Activated CD4-positive, alpha-beta T cell treated with anti-CD3 and anti-CD28 coated beads for 36 hours (primary cell): ENCODE data around the gene ZFHX3. TPM values are rescaled to one million over a fixed set of nuclear protein-coding genes. Genes with fewer than 3 reads are reported as not detected.

Source experiments
- ATAC-seq: fragments of 200-7000 bp; cut with Tn5 transposase; one replicate; pipeline ENCODE4 v1.10.0; 2021; ENCODE audit warnings: mild to moderate bottlenecking, moderate library complexity
- CTCF ChIA-PET: fragments of 350-600 bp; sonication (Branson Sonifier 250); formaldehyde crosslinking; loops from one replicate; lab custom pipeline; 2021; ENCODE audit warnings: antibody characterized with exemption; lab: Charles Lee
- POLR2A ChIA-PET: fragments of 350-600 bp; sonication (Branson Sonifier 250); formaldehyde crosslinking; loops from one replicate; lab custom pipeline; 2021; ENCODE audit warnings: antibody characterized with exemption, inconsistent platforms; lab: Charles Lee
- DNase-seq: peaks from one replicate; pipeline ENCODE4 v3.0.0-alpha.2; 2020
- H3K27ac Mint-ChIP-seq: one replicate; pipeline ENCODE4 v1.8.0; 2021; ENCODE audit warnings: mixed read lengths
- H3K27me3 Mint-ChIP-seq: one replicate; pipeline ENCODE4 v1.8.0; 2021; ENCODE audit warnings: mixed read lengths
- H3K36me3 Mint-ChIP-seq: one replicate; pipeline ENCODE4 v1.8.0; 2021; ENCODE audit warnings: low read depth, mixed read lengths
- H3K4me1 Mint-ChIP-seq: one replicate; pipeline ENCODE4 v1.8.0; 2021; ENCODE audit warnings: mixed read lengths
- H3K4me3 Mint-ChIP-seq: one replicate; pipeline ENCODE4 v1.8.0; 2021; ENCODE audit warnings: mild to moderate bottlenecking, moderate library complexity, mixed read lengths
- H3K9me3 Mint-ChIP-seq: one replicate; pipeline ENCODE4 v1.8.0; 2021; ENCODE audit warnings: low read depth, mixed read lengths
- intact Hi-C, 2 experiments: fragments of 100-400 bp; cut with DNase I in 1 of 2; cut with micrococcal nuclease in 1 of 2; formaldehyde crosslinking; loops; one replicate each; pipeline versions ENCODE4 v1.14.2 to v1.15.1; 2022 to 2024; cut with DNase I, micrococcal nuclease
- total RNA-seq, 2 experiments: library from RNA; stranded (reverse); gene quantifications; one replicate each; pipeline ENCODE4 v1.2.3, GENCODE V29; 2021

ZFHX3 gene
- total RNA-seq, 2 experiments from 2014 or later: 0.27 to 0.37 TPM

- intact Hi-C loops: no loop called here
- CTCF ChIA-PET: interaction anchor here (0.7 kb wide), 1 partner anchor 267 kb away, joined by 3 read pairs; no protein-coding TSS in a partner anchor
Observed at GRCh38 chr16:73022534-73022933, 25.4 kb downstream of the ZFHX3 start.

GRCh38 chr16:73021866-73022495, 25.9 kb downstream of the ZFHX3 start:
- H3K27ac Mint-ChIP-seq: no peak overlapping the region
- H3K27me3 Mint-ChIP-seq: no peaks in the 10 kb centered on the region
- POLR2A ChIA-PET: no interaction called here
- DNase-seq (no peak), ATAC-seq (no peak)
- H3K4me1 Mint-ChIP-seq: no peaks in the 10 kb centered on the region
- intact Hi-C loops: no loop called here
- no peaks in the 10 kb centered on the region for H3K36me3 Mint-ChIP-seq
- H3K4me3 Mint-ChIP-seq: no peak overlapping the region
- CTCF ChIA-PET: interaction anchor here (0.7 kb wide), 1 partner anchor 268 kb away, joined by 3 read pairs; no protein-coding TSS in a partner anchor
- H3K9me3 Mint-ChIP-seq: no peaks in the 10 kb centered on the region

More at GRCh38 chr16:73022534-73022933, 25.4 kb downstream of the ZFHX3 start:
- H3K4me3 Mint-ChIP-seq: no peak overlapping the region
- H3K9me3 Mint-ChIP-seq: no peaks in the 10 kb centered on the region
- DNase-seq: no peak
- no peaks in the 10 kb centered on the region for H3K27me3 Mint-ChIP-seq
- H3K36me3 Mint-ChIP-seq: no peaks in the 10 kb centered on the region
- H3K4me1 Mint-ChIP-seq: no peaks in the 10 kb centered on the region
- no peak overlapping the region for H3K27ac Mint-ChIP-seq
- no peak for ATAC-seq
- POLR2A ChIA-PET: no interaction called here

- Mint-ChIP-seq H3K27me3 (no peaks in the 10 kb centered on the region), H3K27ac (no peak overlapping the region), H3K4me1 (no peaks in the 10 kb centered on the region), H3K9me3 (no peaks in the 10 kb centered on the region), H3K36me3 (no peaks in the 10 kb centered on the region), H3K4me3 (no peak overlapping the region)
- POLR2A ChIA-PET: no interaction called here
- CTCF ChIA-PET: no interaction called here
- DNase-seq (no peak), ATAC-seq (no peak)
- intact Hi-C loops: no loop called here
Observed at GRCh38 chr16:73020409-73020884, 27.5 kb downstream of the ZFHX3 start.

- ATAC-seq (no peak), DNase-seq (no peak)
- no peaks in the 10 kb centered on the region for H3K4me1 Mint-ChIP-seq
- intact Hi-C loops: no loop called here
- no peak overlapping the region for H3K27ac Mint-ChIP-seq
- H3K36me3 Mint-ChIP-seq: no peaks in the 10 kb centered on the region
- ChIA-PET CTCF (no interaction called here), POLR2A (no interaction called here)
- no peaks in the 10 kb centered on the region for H3K9me3 Mint-ChIP-seq
- no peaks in the 10 kb centered on the region for H3K27me3 Mint-ChIP-seq
- no peak overlapping the region for H3K4me3 Mint-ChIP-seq
Observed at GRCh38 chr16:73019457-73020362, 28.2 kb downstream of the ZFHX3 start.

GRCh38 chr16:73018821-73019456, 29.0 kb downstream of the ZFHX3 start:
- POLR2A ChIA-PET: no interaction called here
- H3K27ac Mint-ChIP-seq: no peak overlapping the region
- no peaks in the 10 kb centered on the region for H3K9me3 Mint-ChIP-seq
- intact Hi-C loops: no loop called here
- CTCF ChIA-PET: no interaction called here
- H3K36me3 Mint-ChIP-seq: no peaks in the 10 kb centered on the region
- ATAC-seq: no peak
- DNase-seq: no peak
- H3K27me3 Mint-ChIP-seq: no peaks in the 10 kb centered on the region
- H3K4me3 Mint-ChIP-seq: no peak overlapping the region
- no peaks in the 10 kb centered on the region for H3K4me1 Mint-ChIP-seq

- Mint-ChIP-seq H3K27ac (no peak overlapping the region), H3K36me3 (no peaks in the 10 kb centered on the region), H3K4me3 (no peak overlapping the region), H3K4me1 (no peaks in the 10 kb centered on the region), H3K27me3 (no peaks in the 10 kb centered on the region), H3K9me3 (no peaks in the 10 kb centered on the region)
- DNase-seq (no peak), ATAC-seq (no peak)
- ChIA-PET POLR2A (no interaction called here), CTCF (no interaction called here)
- intact Hi-C loops: no loop called here
Observed at GRCh38 chr16:73017321-73017720, 30.6 kb downstream of the ZFHX3 start.

- Mint-ChIP-seq H3K36me3 (no peaks in the 10 kb centered on the region), H3K4me1 (no peaks in the 10 kb centered on the region), H3K4me3 (no peak overlapping the region), H3K27me3 (no peaks in the 10 kb centered on the region), H3K9me3 (no peaks in the 10 kb centered on the region), H3K27ac (no peak overlapping the region)
- DNase-seq (no peak), ATAC-seq (no peak)
- intact Hi-C loops: no loop called here
- CTCF ChIA-PET: no interaction called here
- POLR2A ChIA-PET: no interaction called here
Observed at GRCh38 chr16:73016488-73016830, 31.5 kb downstream of the ZFHX3 start.

- DNase-seq (no peak), ATAC-seq (no peak)
- no peaks in the 10 kb centered on the region for H3K36me3 Mint-ChIP-seq
- no peaks in the 10 kb centered on the region for H3K27me3 Mint-ChIP-seq
- ChIA-PET CTCF (no interaction called here), POLR2A (no interaction called here)
- no peaks in the 10 kb centered on the region for H3K9me3 Mint-ChIP-seq
- H3K4me3 Mint-ChIP-seq: no peak overlapping the region
- no peaks in the 10 kb centered on the region for H3K4me1 Mint-ChIP-seq
- H3K27ac Mint-ChIP-seq: no peak overlapping the region
- intact Hi-C loops: no loop called here
Observed at GRCh38 chr16:73015612-73016487, 32.1 kb downstream of the ZFHX3 start.

- no peaks in the 10 kb centered on the region for H3K27me3 Mint-ChIP-seq
- DNase-seq (no peak), ATAC-seq (no peak)
- ChIA-PET CTCF (no interaction called here), POLR2A (interaction anchor here (0.5 kb wide), 1 partner anchor 9 kb away, joined by 4 read pairs; no protein-coding TSS in a partner anchor)
- intact Hi-C loops: no loop called here
- H3K4me3 Mint-ChIP-seq: no peak overlapping the region
- H3K27ac Mint-ChIP-seq: no peak overlapping the region
- H3K36me3 Mint-ChIP-seq: no peaks in the 10 kb centered on the region
- H3K4me1 Mint-ChIP-seq: no peaks in the 10 kb centered on the region
- H3K9me3 Mint-ChIP-seq: no peaks in the 10 kb centered on the region
Observed at GRCh38 chr16:73014768-73015167, 33.2 kb downstream of the ZFHX3 start.

- H3K4me1 Mint-ChIP-seq: no peaks in the 10 kb centered on the region
- no peaks in the 10 kb centered on the region for H3K27me3 Mint-ChIP-seq
- no peak overlapping the region for H3K4me3 Mint-ChIP-seq
- intact Hi-C loops: no loop called here
- H3K9me3 Mint-ChIP-seq: no peaks in the 10 kb centered on the region
- DNase-seq (no peak), ATAC-seq (no peak)
- POLR2A ChIA-PET: no interaction called here
- CTCF ChIA-PET: no interaction called here
- H3K36me3 Mint-ChIP-seq: no peaks in the 10 kb centered on the region
- no peak overlapping the region for H3K27ac Mint-ChIP-seq
Observed at GRCh38 chr16:73013974-73014373, 34.0 kb downstream of the ZFHX3 start.

GRCh38 chr16:73012341-73012740, 35.6 kb downstream of the ZFHX3 start:
- no peak overlapping the region for H3K4me3 Mint-ChIP-seq

More at GRCh38 chr16:73012341-73012740, 35.6 kb downstream of the ZFHX3 start:
- Mint-ChIP-seq H3K27ac (no peak overlapping the region), H3K9me3 (no peaks in the 10 kb centered on the region), H3K36me3 (no peaks in the 10 kb centered on the region), H3K27me3 (no peaks in the 10 kb centered on the region), H3K4me1 (no peaks in the 10 kb centered on the region)
- ATAC-seq: no peak
- no peak for DNase-seq
- ChIA-PET POLR2A (no interaction called here), CTCF (no interaction called here)
- intact Hi-C loops: no loop called here
